H1 (cell line): ENCODE measurements around the gene STX11.

Source experiments
- EGR1 ChIP-seq: IDR thresholded peaks from 2 replicates; pipeline ENCODE4 v1.6.1; 2011; ENCODE audit warnings: low read depth, low read length, borderline replicate concordance
- EP300 ChIP-seq, 2 experiments: IDR thresholded peaks; 1 replicate in 1 of 2; 2 replicates in 1 of 2; pipeline ENCODE4 v1.6.1; 2011 to 2012; ENCODE audit warnings: low read depth in 2 of 2, low read length in 2 of 2, mild to moderate bottlenecking in 2 of 2, borderline replicate concordance in 1 of 2, inconsistent platforms in 1 of 2, moderate library complexity in 1 of 2
- EZH2 ChIP-seq: fragments of 200-600 bp; sonication (generic); IDR thresholded peaks from 2 replicates; pipeline ENCODE4 v1.7.1; 2012; ENCODE audit warnings: low read depth, mild to moderate bottlenecking, moderate library complexity, low read length, inconsistent platforms; ENCODE audit not compliant: severe bottlenecking
- JUND ChIP-seq: IDR thresholded peaks from 2 replicates; pipeline ENCODE4 v1.6.1; 2011; ENCODE audit warnings: mild to moderate bottlenecking, improper control_type of control experiment, low read length
- MAX ChIP-seq: IDR thresholded peaks from 2 replicates; pipeline ENCODE4 v1.6.1; 2012; ENCODE audit warnings: inconsistent platforms
- POLR2A ChIP-seq, 2 experiments: IDR thresholded peaks; 1 replicate in 1 of 2; 2 replicates in 1 of 2; pipeline ENCODE4 v1.6.1; 2011; ENCODE audit warnings: low read depth in 2 of 2, low read length in 2 of 2, mild to moderate bottlenecking in 2 of 2; ENCODE audit errors: control extremely low read depth in 1 of 2
- POLR2AphosphoS5 ChIP-seq: IDR thresholded peaks from 2 replicates; pipeline ENCODE4 v1.6.1; 2011; ENCODE audit warnings: low read depth, low read length
- RNF2 ChIP-seq: fragments of 200-900, 300-1000 bp; sonication (generic); IDR thresholded peaks from 2 replicates; pipeline ENCODE4 v1.7.1; 2016; ENCODE audit warnings: borderline replicate concordance, low read depth, mild to moderate bottlenecking, antibody characterized with exemption, low read length; ENCODE audit not compliant: poor library complexity, severe bottlenecking; ENCODE audit errors: missing control alignments
- TAF1 ChIP-seq: IDR thresholded peaks from 2 replicates; pipeline ENCODE4 v1.6.1; 2011; ENCODE audit warnings: mild to moderate bottlenecking, low read depth, low read length
- TAF7 ChIP-seq: optimal IDR thresholded peaks from 2 replicates; pipeline ENCODE3; 2011; ENCODE audit warnings: low read depth, mild to moderate bottlenecking, inconsistent platforms, low read length, moderate library complexity, borderline replicate concordance
- TCF12 ChIP-seq: IDR thresholded peaks from 2 replicates; pipeline ENCODE4 v1.6.1; 2011; ENCODE audit warnings: low read depth, mild to moderate bottlenecking, low read length
- TF ChIP-seq, protein P1 (sequence below), 3 experiments: IDR thresholded peaks; 1 replicate in 2 of 3; 2 replicates in 1 of 3; pipeline versions ENCODE4 v1.5.1 to v1.6.1; 2011; ENCODE audit warnings: low read length in 3 of 3, mild to moderate bottlenecking in 3 of 3, inconsistent platforms in 2 of 3, low read depth in 1 of 3, moderate library complexity in 1 of 3; ENCODE audit not compliant: insufficient read depth in 1 of 3; ENCODE audit errors: control extremely low read depth in 1 of 3
- TF ChIP-seq, protein P2 (sequence below): IDR thresholded peaks from 2 replicates; pipeline ENCODE4 v1.6.1; 2012; ENCODE audit warnings: inconsistent platforms

DNA sequence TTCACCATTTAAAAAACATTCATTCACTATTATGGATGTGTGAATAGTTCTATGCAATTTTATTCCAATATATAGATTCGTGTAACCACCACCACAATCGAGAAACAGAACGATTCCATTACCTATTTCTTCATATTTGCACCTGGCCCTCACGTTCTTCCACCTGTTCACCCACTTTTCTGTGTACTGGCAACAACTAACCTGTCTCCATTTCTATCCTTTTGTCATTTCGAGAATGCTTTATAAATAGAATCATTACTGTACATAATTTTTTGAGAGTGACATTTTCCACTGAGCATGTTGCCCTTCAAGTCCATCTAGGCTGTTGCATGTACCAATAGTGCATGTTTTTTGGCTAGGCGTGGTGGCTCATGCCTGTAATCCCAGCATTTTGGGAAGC, 23.2 kb upstream of the STX11 start:
- TF ChIP-seq RNF2: no peak
- no peak for TF ChIP-seq EZH2
- no peak for TF ChIP-seq TCF12
- TF ChIP-seq EGR1: no peak
- no peak for TF ChIP-seq POLR2AphosphoS5
- TF ChIP-seq, protein P1, sequence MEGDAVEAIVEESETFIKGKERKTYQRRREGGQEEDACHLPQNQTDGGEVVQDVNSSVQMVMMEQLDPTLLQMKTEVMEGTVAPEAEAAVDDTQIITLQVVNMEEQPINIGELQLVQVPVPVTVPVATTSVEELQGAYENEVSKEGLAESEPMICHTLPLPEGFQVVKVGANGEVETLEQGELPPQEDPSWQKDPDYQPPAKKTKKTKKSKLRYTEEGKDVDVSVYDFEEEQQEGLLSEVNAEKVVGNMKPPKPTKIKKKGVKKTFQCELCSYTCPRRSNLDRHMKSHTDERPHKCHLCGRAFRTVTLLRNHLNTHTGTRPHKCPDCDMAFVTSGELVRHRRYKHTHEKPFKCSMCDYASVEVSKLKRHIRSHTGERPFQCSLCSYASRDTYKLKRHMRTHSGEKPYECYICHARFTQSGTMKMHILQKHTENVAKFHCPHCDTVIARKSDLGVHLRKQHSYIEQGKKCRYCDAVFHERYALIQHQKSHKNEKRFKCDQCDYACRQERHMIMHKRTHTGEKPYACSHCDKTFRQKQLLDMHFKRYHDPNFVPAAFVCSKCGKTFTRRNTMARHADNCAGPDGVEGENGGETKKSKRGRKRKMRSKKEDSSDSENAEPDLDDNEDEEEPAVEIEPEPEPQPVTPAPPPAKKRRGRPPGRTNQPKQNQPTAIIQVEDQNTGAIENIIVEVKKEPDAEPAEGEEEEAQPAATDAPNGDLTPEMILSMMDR (IDR thresholded peaks at IDR 0.05; ENCODE audit: control extremely low read depth in 1 of 3, insufficient read depth in 1 of 3, low read depth in 1 of 3, low read length in 3 of 3): no peak
- no peak for TF ChIP-seq POLR2A (IDR thresholded peaks at IDR 0.05; ENCODE audit: control extremely low read depth in 1 of 2, low read depth in 2 of 2, low read length in 2 of 2)
- no peak for TF ChIP-seq EP300 (IDR thresholded peaks at IDR 0.05; ENCODE audit: borderline replicate concordance in 1 of 2, low read depth in 2 of 2, low read length in 2 of 2)
- TF ChIP-seq, protein P2, sequence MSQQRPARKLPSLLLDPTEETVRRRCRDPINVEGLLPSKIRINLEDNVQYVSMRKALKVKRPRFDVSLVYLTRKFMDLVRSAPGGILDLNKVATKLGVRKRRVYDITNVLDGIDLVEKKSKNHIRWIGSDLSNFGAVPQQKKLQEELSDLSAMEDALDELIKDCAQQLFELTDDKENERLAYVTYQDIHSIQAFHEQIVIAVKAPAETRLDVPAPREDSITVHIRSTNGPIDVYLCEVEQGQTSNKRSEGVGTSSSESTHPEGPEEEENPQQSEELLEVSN: no peak
- no peak for TF ChIP-seq JUND
- no peak for TF ChIP-seq TAF7
- TF ChIP-seq MAX: no peak
- TF ChIP-seq TAF1: no peak
